ENCODE data around the gene GPX6. TPM values are rescaled to one million over a fixed set of nuclear protein-coding genes. Genes with fewer than 3 reads are reported as not detected.

GPX6 gene
- total RNA-seq, 4 donors from 2014 or later = not detected

DNA sequence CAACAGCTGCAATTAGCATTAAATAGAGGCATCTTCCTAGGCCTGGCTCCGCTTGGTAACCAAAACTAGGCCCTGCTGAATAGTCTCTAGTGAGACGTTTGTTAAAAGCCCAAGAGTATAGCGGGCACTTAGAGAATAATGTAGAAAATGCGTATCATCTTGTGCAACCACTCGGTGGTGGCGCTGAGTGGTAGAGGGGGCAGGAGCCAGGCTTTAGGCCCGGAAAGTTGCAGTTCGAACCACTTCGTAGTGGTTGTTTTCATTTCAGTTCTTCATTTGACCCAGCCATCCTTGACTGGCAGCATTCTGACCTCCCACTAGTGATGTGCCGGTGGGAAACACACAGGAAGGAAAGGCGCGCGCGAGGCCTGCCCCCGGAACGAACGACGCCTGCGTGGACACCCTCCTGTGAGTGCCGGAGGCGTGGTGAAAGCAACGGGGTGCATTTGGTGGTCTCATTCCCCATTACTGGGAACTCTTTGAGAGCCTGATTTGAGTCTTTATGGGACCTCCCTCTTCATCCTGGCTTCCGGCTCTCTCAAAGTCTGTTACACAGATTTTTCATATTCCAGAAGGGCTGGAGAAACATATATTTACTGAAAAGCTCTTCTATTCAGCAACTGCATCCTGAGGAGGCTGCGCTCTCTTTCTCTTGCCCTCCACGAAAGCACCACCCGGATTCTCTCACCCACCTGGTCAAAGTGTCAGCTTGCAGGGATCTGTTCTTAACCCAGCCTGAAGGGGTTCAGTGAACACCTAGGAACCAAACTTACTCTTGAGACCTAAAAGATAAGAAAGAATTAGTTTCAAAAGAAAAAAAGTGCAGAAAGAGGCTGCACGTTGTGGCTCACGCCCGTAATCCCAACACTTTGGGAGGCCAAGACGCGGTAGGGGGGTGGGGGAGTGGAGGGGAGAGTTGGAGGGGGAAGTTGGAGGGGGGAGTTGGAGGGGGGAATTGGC lies 28.3 kb upstream of the GPX6 start:
- peaks cover 0 to 48% (median 0%) of the 10 kb centered on the region in 4 donors for H3K27me3 ChIP-seq
- intact Hi-C loops (cut with DNase I) = no loop called here
- TF ChIP-seq, protein P1, sequence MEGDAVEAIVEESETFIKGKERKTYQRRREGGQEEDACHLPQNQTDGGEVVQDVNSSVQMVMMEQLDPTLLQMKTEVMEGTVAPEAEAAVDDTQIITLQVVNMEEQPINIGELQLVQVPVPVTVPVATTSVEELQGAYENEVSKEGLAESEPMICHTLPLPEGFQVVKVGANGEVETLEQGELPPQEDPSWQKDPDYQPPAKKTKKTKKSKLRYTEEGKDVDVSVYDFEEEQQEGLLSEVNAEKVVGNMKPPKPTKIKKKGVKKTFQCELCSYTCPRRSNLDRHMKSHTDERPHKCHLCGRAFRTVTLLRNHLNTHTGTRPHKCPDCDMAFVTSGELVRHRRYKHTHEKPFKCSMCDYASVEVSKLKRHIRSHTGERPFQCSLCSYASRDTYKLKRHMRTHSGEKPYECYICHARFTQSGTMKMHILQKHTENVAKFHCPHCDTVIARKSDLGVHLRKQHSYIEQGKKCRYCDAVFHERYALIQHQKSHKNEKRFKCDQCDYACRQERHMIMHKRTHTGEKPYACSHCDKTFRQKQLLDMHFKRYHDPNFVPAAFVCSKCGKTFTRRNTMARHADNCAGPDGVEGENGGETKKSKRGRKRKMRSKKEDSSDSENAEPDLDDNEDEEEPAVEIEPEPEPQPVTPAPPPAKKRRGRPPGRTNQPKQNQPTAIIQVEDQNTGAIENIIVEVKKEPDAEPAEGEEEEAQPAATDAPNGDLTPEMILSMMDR (IDR thresholded peaks at IDR 0.05) = no peak
- no peak for TF ChIP-seq POLR2A (IDR thresholded peaks at IDR 0.05)
- DNase-seq = no peak
- WGBS, 2 donors = 26 to 32% methylated on average over 14 to 19 of the region's 31 CpGs
- peak overlapping the region in 1 of 4 donors; percentile 38 for H3K4me3 ChIP-seq
- no peak overlapping the region for H3K27ac ChIP-seq
- H3K4me1 ChIP-seq = peaks cover 0 to 8% (median 6%) of the 10 kb centered on the region in 3 donors
- peaks cover 0 to 5% (median 0%) of the 10 kb centered on the region in 3 donors for H3K9me3 ChIP-seq
- H3K36me3 ChIP-seq = no peaks in the 10 kb centered on the region

DNA sequence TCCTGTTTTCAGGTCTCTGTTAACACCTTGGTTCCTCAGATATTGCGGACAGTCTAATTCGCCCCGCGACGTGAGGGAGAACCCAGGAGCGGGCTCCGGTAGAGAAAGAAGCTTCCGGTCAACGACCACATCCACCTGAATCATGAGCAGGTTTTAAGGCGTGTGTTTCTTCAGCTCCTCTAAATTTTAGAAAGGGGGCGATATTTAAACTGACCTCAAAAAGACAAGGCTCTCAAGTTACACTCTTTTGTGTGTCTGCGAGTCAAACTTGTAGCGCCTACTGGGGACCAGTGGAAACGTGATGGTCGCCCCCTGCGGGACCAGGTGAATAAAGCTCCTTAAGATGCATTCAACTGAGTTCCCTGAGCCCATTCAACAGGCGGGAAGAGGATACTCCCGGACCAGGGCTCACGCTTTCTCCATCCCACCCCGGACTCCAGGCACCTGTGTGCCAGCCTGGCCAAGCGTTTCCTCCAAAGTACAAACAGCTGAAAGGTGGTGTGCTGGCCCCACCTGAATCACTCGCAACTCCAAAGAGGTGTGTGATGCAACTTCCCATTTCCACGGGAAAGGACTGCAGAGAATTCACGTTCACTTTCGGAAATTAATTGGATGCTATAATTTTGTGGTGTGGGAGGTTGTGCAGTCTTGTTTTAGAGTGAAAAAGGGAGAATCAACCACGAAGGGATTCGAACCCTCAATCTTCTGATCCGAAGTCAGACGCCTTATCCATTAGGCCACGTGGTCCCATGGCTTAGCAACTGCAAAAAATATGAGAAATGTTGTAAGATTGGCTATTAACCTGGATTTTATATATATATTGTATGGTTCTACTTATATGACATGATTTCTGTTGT lies 27.1 kb upstream of the GPX6 start:
- H3K4me3 ChIP-seq = peak overlapping the region in 2 of 4 donors; percentile 15 to 24
- DNase-seq = no peak

DNA sequence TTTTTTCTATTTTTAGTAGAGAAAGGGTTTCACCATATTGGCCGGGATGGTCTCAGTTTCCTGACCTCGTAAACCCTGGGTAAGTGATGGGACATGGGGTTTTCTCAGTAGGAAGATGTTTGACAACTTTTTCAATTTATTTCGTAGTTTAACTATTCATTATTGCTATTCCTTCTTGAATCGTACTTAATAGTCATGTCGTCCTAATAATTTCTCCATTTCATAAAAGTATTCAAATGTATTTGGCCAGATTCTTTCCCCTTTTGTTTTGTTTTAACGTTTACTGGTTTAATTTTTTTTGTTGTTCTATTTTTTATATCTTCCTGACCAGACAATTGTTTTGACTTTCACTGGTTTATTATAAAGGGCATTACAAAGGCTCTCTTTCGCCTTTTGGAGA lies 26.4 kb upstream of the GPX6 start:
- no peak for DNase-seq
- H3K36me3 ChIP-seq = no peaks in the 10 kb centered on the region
- intact Hi-C loops (cut with DNase I) = no loop called here
- H3K9me3 ChIP-seq = peaks cover 0 to 5% (median 0%) of the 10 kb centered on the region in 3 donors
- WGBS, 2 donors = 58 to 60% methylated on average over 7 of the region's 7 CpGs
- peaks cover 0 to 12% (median 6%) of the 10 kb centered on the region in 3 donors for H3K4me1 ChIP-seq
- H3K27me3 ChIP-seq = peaks cover 0 to 67% (median 0%) of the 10 kb centered on the region in 4 donors
- H3K27ac ChIP-seq = no peak overlapping the region
- H3K4me3 ChIP-seq = no peak overlapping the region
- TF ChIP-seq, protein P1 (IDR thresholded peaks at IDR 0.05) = no peak
- TF ChIP-seq POLR2A (IDR thresholded peaks at IDR 0.05) = no peak

More for the DNA sequence above, 27.1 kb upstream of the GPX6 start:
- no peaks in the 10 kb centered on the region for H3K36me3 ChIP-seq
- WGBS, 2 donors = 6 to 8% methylated on average over 15 to 29 of the region's 30 CpGs
- intact Hi-C loops (cut with DNase I) = no loop called here
- H3K27ac ChIP-seq = no peak overlapping the region
- peaks cover 0 to 8% (median 6%) of the 10 kb centered on the region in 3 donors for H3K4me1 ChIP-seq
- peaks cover 0 to 5% (median 0%) of the 10 kb centered on the region in 3 donors for H3K9me3 ChIP-seq
- TF ChIP-seq, protein P1 (IDR thresholded peaks at IDR 0.05) = no peak
- TF ChIP-seq POLR2A (IDR thresholded peaks at IDR 0.05) = no peak
- H3K27me3 ChIP-seq = peaks cover 0 to 60% (median 0%) of the 10 kb centered on the region in 4 donors

DNA sequence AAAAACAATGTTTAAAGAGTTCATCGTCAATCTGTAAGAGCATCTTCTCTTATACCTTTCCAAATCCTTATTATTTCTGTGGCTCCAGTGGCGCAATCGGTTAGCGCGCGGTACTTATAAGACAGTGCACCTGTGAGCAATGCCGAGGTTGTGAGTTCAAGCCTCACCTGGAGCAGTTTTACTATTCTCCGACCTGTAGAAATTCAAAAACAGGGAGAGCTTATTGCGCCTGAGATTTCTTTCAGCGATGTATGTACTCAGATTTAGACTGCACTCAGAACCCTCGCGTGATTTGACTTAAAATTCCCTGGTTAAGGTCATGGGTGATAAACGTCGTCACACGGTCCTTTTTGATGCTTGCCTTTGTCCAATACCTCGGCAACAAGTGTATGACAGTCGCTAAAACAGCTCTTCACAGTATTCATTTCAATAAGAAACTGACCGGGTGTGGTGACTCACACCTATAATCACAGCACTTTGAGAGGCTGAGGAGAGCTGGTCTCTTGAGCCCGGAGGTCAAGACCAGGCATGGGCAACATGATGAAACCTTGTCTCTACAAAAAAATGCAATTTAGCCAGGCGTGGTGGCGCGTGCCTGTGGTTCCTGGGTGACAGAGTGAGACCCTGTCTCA lies 22.0 kb upstream of the GPX6 start:
- no peak overlapping the region for H3K27ac ChIP-seq
- intact Hi-C loops (cut with DNase I) = no loop called here
- no peak overlapping the region for H3K4me3 ChIP-seq
- peaks cover 0 to 79% (median 0%) of the 10 kb centered on the region in 4 donors for H3K27me3 ChIP-seq
- H3K9me3 ChIP-seq = peaks cover 0 to 5% (median 0%) of the 10 kb centered on the region in 3 donors
- H3K4me1 ChIP-seq = peaks cover 0 to 9% (median 4%) of the 10 kb centered on the region in 3 donors
- no peaks in the 10 kb centered on the region for H3K36me3 ChIP-seq
- 32 to 43% methylated on average over 22 of the region's 22 CpGs for WGBS, 2 donors
- DNase-seq = no peak
- TF ChIP-seq POLR2A (IDR thresholded peaks at IDR 0.05) = no peak
- TF ChIP-seq, protein P1 (IDR thresholded peaks at IDR 0.05) = no peak

Measured in esophagus squamous epithelium (tissue), 5 donors.